ENCODE results near the gene USP33. TPM values are rescaled to one million over a fixed set of nuclear protein-coding genes. Genes with fewer than 3 reads are reported as not detected.

Gene USP33
- total and polyA plus RNA-seq, 9 of the 15 experiments (the other 6 are each of a cell fraction or from before 2014, with no cell fraction given), result 22.4 to 83.5 (median 44.7) TPM

- TF ChIP-seq NR2C1 (IDR thresholded peaks at IDR 0.05) (no peak), NR2C1 (tag; IDR thresholded peaks at IDR 0.05) (no peak), FOXA1 (IDR thresholded peaks at IDR 0.05; ENCODE audit: borderline replicate concordance) (no peak), MIER1 (IDR thresholded peaks at IDR 0.05; ENCODE audit: low read depth) (no peak), ZNF778 (CRISPR knock-in tag; IDR thresholded peaks at IDR 0.05) (no peak), FOXK1 (CRISPR knock-in tag; IDR thresholded peaks at IDR 0.05; ENCODE audit: borderline replicate concordance) (0 out of 2 replicates have a peak, but pooled peaks have one; percentile 60), NEUROD1 (IDR thresholded peaks at IDR 0.05; ENCODE audit: borderline replicate concordance, low read depth, low read length, partially characterized antibody) (no peak), SOX6 (IDR thresholded peaks at IDR 0.05) (0 out of 2 replicates have a peak, but pooled peaks have one; percentile 6), ZNF444 (CRISPR knock-in tag; IDR thresholded peaks at IDR 0.05) (no peak), CHD1 (IDR thresholded peaks at IDR 0.05; ENCODE audit: low read length) (peak; percentile 53), HNRNPL (IDR thresholded peaks at IDR 0.05; ENCODE audit: low read depth, low read length) (no peak), CBFB (CRISPR knock-in tag; IDR thresholded peaks at IDR 0.05) (no peak), L3MBTL2 (IDR thresholded peaks at IDR 0.05) (no peak), DIDO1 (tag; IDR thresholded peaks at IDR 0.05; ENCODE audit: low read depth) (no peak; the same call in 1 of the 2 replicates), TRIM25 (IDR thresholded peaks at IDR 0.05; ENCODE audit: borderline replicate concordance) (no peak), EGR1 (conservative IDR thresholded peaks at IDR 0.05) (peak; percentile 47), ZBTB12 (CRISPR knock-in tag; IDR thresholded peaks at IDR 0.05) (no peak), E2F3 (CRISPR knock-in tag; IDR thresholded peaks at IDR 0.05) (no peak), MYC (IDR thresholded peaks at IDR 0.05; ENCODE audit: low read depth, low read length) (0 out of 2 replicates have a peak, but pooled peaks have one; percentile 12), MYC (CRISPR knock-in tag; IDR thresholded peaks at IDR 0.05; ENCODE audit: borderline replicate concordance, low read depth) (no peak; the same call in 1 of the 2 replicates), HMGN3 (IDR thresholded peaks at IDR 0.05; ENCODE audit: borderline replicate concordance, extremely low read depth, insufficient read length, low read depth, low read length) (peak; percentile 95), NUFIP1 (IDR thresholded peaks at IDR 0.05; ENCODE audit: partially characterized antibody) (no peak), ZBTB8A (IDR thresholded peaks at IDR 0.05; ENCODE audit: partially characterized antibody) (no peak), TCF7 (IDR thresholded peaks at IDR 0.05; ENCODE audit: borderline replicate concordance) (no peak; the same call in 1 of the 2 replicates), MAFF (IDR thresholded peaks at IDR 0.05; ENCODE audit: low read length) (no peak), TEAD2 (tag; IDR thresholded peaks at IDR 0.05) (no peak)
Observed at GRCh38 chr1:77759071-77760028, at the start of gene USP33 (continued).
